K562 (cell line): ENCODE results near the gene SPAG7. TPM values are rescaled to one million over a fixed set of nuclear protein-coding genes. Genes with fewer than 3 reads are reported as not detected.
A peak's percentile ranks its signal among the peaks of the same experiment; 100 is the strongest.

ENCODE experiments used
- KAT7 ChIP-seq: sonication (generic); formaldehyde crosslinking; IDR thresholded peaks from 2 replicates; pipeline ENCODE4 v1.8.0; 2022; ENCODE audit warnings: missing genetic modification reagents, mild to moderate bottlenecking, borderline replicate concordance
- MAZ ChIP-seq, 2 experiments: fragments of 450-650 bp in 1 of 2; sonication (generic) in 1 of 2; formaldehyde crosslinking; IDR thresholded peaks in 1 of 2; conservative IDR thresholded peaks in 1 of 2; 2 replicates each; pipeline versions ENCODE4 v1.4.0 to v1.5.0; 2020; ENCODE audit warnings: mild to moderate bottlenecking in 1 of 2, missing genetic modification reagents in 1 of 2
- NBN ChIP-seq: fragments of 450-650 bp; IDR thresholded peaks from 2 replicates; pipeline ENCODE4 v1.6.1; 2016; ENCODE audit warnings: low read depth, mild to moderate bottlenecking
- RBFOX2 ChIP-seq: fragments of 200-400 bp; formaldehyde crosslinking; IDR thresholded peaks from 2 replicates; pipeline ENCODE4 v1.6.1; 2017; ENCODE audit warnings: low read depth, mild to moderate bottlenecking, low read length, moderate library complexity
- SIN3A ChIP-seq, 2 experiments: fragments of 150-350 bp in 1 of 2; IDR thresholded peaks; 2 replicates each; pipeline ENCODE4 v1.6.1; 2011 to 2016; ENCODE audit warnings: borderline replicate concordance in 2 of 2, low read depth in 2 of 2, low read length in 2 of 2, mild to moderate bottlenecking in 2 of 2, moderate library complexity in 2 of 2; ENCODE audit not compliant: control insufficient read depth in 1 of 2
- SMARCE1 ChIP-seq: fragments of 450-650 bp; IDR thresholded peaks from 2 replicates; pipeline ENCODE4 v1.7.1; 2016; ENCODE audit warnings: mild to moderate bottlenecking
- TAF1 ChIP-seq: IDR thresholded peaks from 2 replicates; pipeline ENCODE4 v1.6.1; 2011; ENCODE audit warnings: mild to moderate bottlenecking, low read length, moderate library complexity; ENCODE audit not compliant: insufficient read depth, control insufficient read depth, severe bottlenecking; ENCODE audit errors: extremely low read depth
- TFAP4 ChIP-seq: sonication (generic); formaldehyde crosslinking; IDR thresholded peaks from 2 replicates; pipeline ENCODE4 v1.8.0; 2022; ENCODE audit warnings: missing genetic modification reagents, mild to moderate bottlenecking, moderate library complexity, borderline replicate concordance
- TRIM25 ChIP-seq: fragments of 450-650 bp; IDR thresholded peaks from 2 replicates; pipeline ENCODE4 v1.7.0; 2016; ENCODE audit warnings: borderline replicate concordance
- ZBTB40 ChIP-seq, 2 experiments: fragments of 450-650 bp in 1 of 2; sonication (generic) in 1 of 2; formaldehyde crosslinking in 1 of 2; IDR thresholded peaks; 2 replicates each; pipeline versions ENCODE4 v1.7.1 to v1.9.0; 2016 to 2022; ENCODE audit warnings: inconsistent platforms in 1 of 2, mild to moderate bottlenecking in 1 of 2, missing genetic modification reagents in 1 of 2
- ZFX ChIP-seq: sonication (generic); formaldehyde crosslinking; IDR thresholded peaks from 2 replicates; pipeline ENCODE4 v1.8.0; 2022; ENCODE audit warnings: mild to moderate bottlenecking, missing genetic modification reagents, moderate library complexity
- ZNF316 ChIP-seq: fragments of 450-650 bp; IDR thresholded peaks from 2 replicates; pipeline ENCODE4 v1.6.1; 2016
- polyA plus RNA-seq, 8 experiments: library from polyadenylated mRNA; depleted of rRNA in 4 of 8; stranded (reverse) in 5 of 8; unstranded in 3 of 8; fragments of >200 nt; fragmentation: Nextera tagmentation in 2 of 8; fragmentation: Illumina TruSeq in 1 of 8; extraction: Ambion mirVana in 2 of 8; extraction: Trizol in 1 of 8; gene quantifications; 2 replicates each; pipeline versions ENCODE4 v1.2.1 to v1.2.3, GENCODE V29; 2011 to 2014; ENCODE audit warnings: inconsistent platforms in 1 of 8, missing spikeins in 1 of 8
- total RNA-seq, 7 experiments: library from RNA; depleted of rRNA in 6 of 7; stranded (reverse); fragments of >200 nt in 6 of 7; fragmentation: Illumina TruSeq in 2 of 7; extraction: Trizol in 2 of 7; gene quantifications; 2 replicates each; pipeline versions ENCODE4 v1.2.1 to v1.2.3, GENCODE V29; 2011 to 2021; ENCODE audit warnings: low replicate concordance in 1 of 7

The SPAG7 gene
- total and polyA plus RNA-seq, 9 of the 15 experiments (the other 6 are each of a cell fraction or from before 2014, with no cell fraction given) = 5.6 to 53.5 (median 36.3) TPM

GRCh38 chr17:4950075-4950745 lies 17.4 kb downstream of the SPAG7 start (continued):
- TF ChIP-seq ZFX (CRISPR knock-in tag) (peak; percentile 80), NBN (no peak), KAT7 (CRISPR knock-in tag) (0 out of 2 replicates have a peak, but pooled peaks have one; percentile 35), RBFOX2 (peak; percentile 78), ZBTB40 (IDR thresholded peaks at IDR 0.05) (peak; percentile 9; the same call in 1 of the 2 replicates), ZBTB40 (CRISPR knock-in tag; IDR thresholded peaks at IDR 0.05) (no peak), SIN3A (IDR thresholded peaks at IDR 0.05; ENCODE audit: borderline replicate concordance in 2 of 2, control insufficient read depth in 1 of 2, low read depth in 2 of 2, low read length in 2 of 2) (peak in 1 of 2 experiments; percentile 3; a peak in 1 of 4 replicates), TRIM25 (no peak), SMARCE1 (peak; percentile 51; the same call in 1 of the 2 replicates), ZNF316 (no peak), TFAP4 (CRISPR knock-in tag) (0 out of 2 replicates have a peak, but pooled peaks have one; percentile 26), TAF1 (peak; percentile 26), MAZ (CRISPR knock-in tag; conservative IDR thresholded peaks at IDR 0.05 in 1 of 2, IDR thresholded peaks at IDR 0.05 in 1 of 2) (peak; percentile 1 to 71; a peak in 2 of 4 replicates)
